ENCODE measurements around the gene HIPK3. TPM values are rescaled to one million over a fixed set of nuclear protein-coding genes. Genes with fewer than 3 reads are reported as not detected.

Gene HIPK3
- polyA plus RNA-seq, 1 donor (not counting 4 experiments of a cell fraction or from before 2014, with no cell fraction given): 37.3 TPM

DNA sequence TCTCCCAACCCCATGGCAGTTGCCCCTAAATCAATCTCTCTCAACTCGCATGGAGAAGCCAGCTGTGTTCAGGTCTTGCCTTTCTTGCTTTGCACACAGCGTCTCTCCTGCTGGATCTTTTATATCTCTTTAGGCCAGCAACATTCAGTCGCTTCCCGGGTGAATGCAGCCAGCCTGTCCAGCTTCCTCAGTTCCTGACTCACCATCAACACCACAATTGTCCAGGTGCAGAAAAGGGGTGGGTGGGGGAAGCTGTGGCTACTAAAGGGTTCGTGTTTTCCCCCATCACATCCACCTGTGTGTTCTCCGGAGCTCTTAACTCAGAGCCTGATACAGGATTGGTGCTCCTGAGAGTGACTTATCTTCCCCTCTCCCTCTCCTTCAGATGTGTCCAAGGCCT, 116.5 kb downstream of the HIPK3 start:
- dilution Hi-C loops (cut with MboI; ENCODE audit: extremely low pct_ligation_motif_present, low sequenced_read_pairs): no loop called here

DNA sequence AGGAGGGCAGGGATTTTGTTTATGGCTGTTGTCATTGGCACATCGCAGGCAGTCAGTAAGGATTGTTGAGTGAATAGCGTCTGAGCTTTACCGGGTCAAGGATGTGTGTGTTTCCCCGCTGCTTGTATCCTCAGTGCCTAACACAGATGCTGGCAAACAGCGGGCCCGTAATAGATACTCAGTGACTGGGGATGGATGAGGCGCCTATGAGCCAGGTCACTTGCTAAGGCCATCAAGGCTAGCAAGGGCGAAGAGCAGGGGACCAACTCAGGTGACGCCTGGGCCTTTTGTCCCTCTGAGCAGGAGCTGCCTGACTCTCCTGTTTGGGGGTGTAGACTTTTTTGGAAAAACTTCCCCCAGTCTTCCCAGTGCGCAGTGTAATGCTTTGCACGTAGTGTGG, 118.1 kb downstream of the HIPK3 start:
- H3K27ac ChIP-seq (ENCODE audit: control insufficient read depth, insufficient read depth, low read length): no peak overlapping the region
- dilution Hi-C loops (cut with MboI; ENCODE audit: extremely low pct_ligation_motif_present, low sequenced_read_pairs): no loop called here
- no peaks in the 10 kb centered on the region for H3K9me1 ChIP-seq (ENCODE audit: control insufficient read depth, extremely low read depth, insufficient read depth, low read length)
- no peaks in the 10 kb centered on the region for H3K9me3 ChIP-seq (ENCODE audit: control insufficient read depth, low read depth, low read length)
- H3K4me1 ChIP-seq (ENCODE audit: control insufficient read depth, extremely low read depth, insufficient read depth, low read length): peaks cover 24% of the 10 kb centered on the region
- no peaks in the 10 kb centered on the region for H3K36me3 ChIP-seq (ENCODE audit: control insufficient read depth in 2 of 2, extremely low read depth in 1 of 2, insufficient read depth in 2 of 2, low read length in 2 of 2)
- peak overlapping the region; percentile 82 for H3K4me2 ChIP-seq (ENCODE audit: control insufficient read depth, extremely low read depth, insufficient read depth, low read depth, low read length)
- DNase-seq (ENCODE audit: low read depth, low spot score): no peak
- H2AFZ ChIP-seq (ENCODE audit: control insufficient read depth, low read length): no peak overlapping the region
- TF ChIP-seq EZH2 (IDR thresholded peaks at IDR 0.05; ENCODE audit: low read length): no peak
- TF ChIP-seq, protein P1, sequence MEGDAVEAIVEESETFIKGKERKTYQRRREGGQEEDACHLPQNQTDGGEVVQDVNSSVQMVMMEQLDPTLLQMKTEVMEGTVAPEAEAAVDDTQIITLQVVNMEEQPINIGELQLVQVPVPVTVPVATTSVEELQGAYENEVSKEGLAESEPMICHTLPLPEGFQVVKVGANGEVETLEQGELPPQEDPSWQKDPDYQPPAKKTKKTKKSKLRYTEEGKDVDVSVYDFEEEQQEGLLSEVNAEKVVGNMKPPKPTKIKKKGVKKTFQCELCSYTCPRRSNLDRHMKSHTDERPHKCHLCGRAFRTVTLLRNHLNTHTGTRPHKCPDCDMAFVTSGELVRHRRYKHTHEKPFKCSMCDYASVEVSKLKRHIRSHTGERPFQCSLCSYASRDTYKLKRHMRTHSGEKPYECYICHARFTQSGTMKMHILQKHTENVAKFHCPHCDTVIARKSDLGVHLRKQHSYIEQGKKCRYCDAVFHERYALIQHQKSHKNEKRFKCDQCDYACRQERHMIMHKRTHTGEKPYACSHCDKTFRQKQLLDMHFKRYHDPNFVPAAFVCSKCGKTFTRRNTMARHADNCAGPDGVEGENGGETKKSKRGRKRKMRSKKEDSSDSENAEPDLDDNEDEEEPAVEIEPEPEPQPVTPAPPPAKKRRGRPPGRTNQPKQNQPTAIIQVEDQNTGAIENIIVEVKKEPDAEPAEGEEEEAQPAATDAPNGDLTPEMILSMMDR (optimal IDR thresholded peaks at IDR 0.05 in 1 of 3, IDR thresholded peaks at IDR 0.05 in 1 of 3, conservative IDR thresholded peaks at IDR 0.05 in 1 of 3; ENCODE audit: extremely low read depth in 1 of 3, insufficient read depth in 2 of 3, low read length in 3 of 3): no peak
- peaks cover 12% of the 10 kb centered on the region for H3K27me3 ChIP-seq (ENCODE audit: control insufficient read depth, extremely low read depth, insufficient read depth, low read length)
- FAIRE-seq: no peak
- H3K79me2 ChIP-seq (ENCODE audit: control insufficient read depth, insufficient read depth, low read length): peaks cover 8% of the 10 kb centered on the region
- peak overlapping the region; percentile 40 to 67 (median 66) for H3K4me3 ChIP-seq (ENCODE audit: control insufficient read depth in 2 of 3, extremely low read depth in 1 of 3, insufficient read depth in 2 of 3, low read depth in 1 of 3, low read length in 3 of 3)
- H4K20me1 ChIP-seq (ENCODE audit: control insufficient read depth, extremely low read depth, insufficient read depth, low read length): no peaks in the 10 kb centered on the region
- H3K9ac ChIP-seq (ENCODE audit: control insufficient read depth, extremely low read depth, insufficient read depth, low read length): no peak overlapping the region

More for the DNA sequence above, 116.5 kb downstream of the HIPK3 start:
- H3K4me3 ChIP-seq (ENCODE audit: control insufficient read depth in 2 of 3, extremely low read depth in 1 of 3, insufficient read depth in 2 of 3, low read depth in 1 of 3, low read length in 3 of 3): no peak overlapping the region
- no peak for DNase-seq (ENCODE audit: low read depth, low spot score)
- H4K20me1 ChIP-seq (ENCODE audit: control insufficient read depth, extremely low read depth, insufficient read depth, low read length): no peaks in the 10 kb centered on the region
- peaks cover 24% of the 10 kb centered on the region for H3K4me1 ChIP-seq (ENCODE audit: control insufficient read depth, extremely low read depth, insufficient read depth, low read length)
- H3K27ac ChIP-seq (ENCODE audit: control insufficient read depth, insufficient read depth, low read length): no peak overlapping the region
- H3K9me1 ChIP-seq (ENCODE audit: control insufficient read depth, extremely low read depth, insufficient read depth, low read length): no peaks in the 10 kb centered on the region
- TF ChIP-seq, protein P1 (optimal IDR thresholded peaks at IDR 0.05 in 1 of 3, IDR thresholded peaks at IDR 0.05 in 1 of 3, conservative IDR thresholded peaks at IDR 0.05 in 1 of 3; ENCODE audit: extremely low read depth in 1 of 3, insufficient read depth in 2 of 3, low read length in 3 of 3): no peak
- no peak for TF ChIP-seq EZH2 (IDR thresholded peaks at IDR 0.05; ENCODE audit: low read length)
- H3K4me2 ChIP-seq (ENCODE audit: control insufficient read depth, extremely low read depth, insufficient read depth, low read depth, low read length): no peak overlapping the region
- FAIRE-seq: no peak
- no peaks in the 10 kb centered on the region for H3K36me3 ChIP-seq (ENCODE audit: control insufficient read depth in 2 of 2, extremely low read depth in 1 of 2, insufficient read depth in 2 of 2, low read length in 2 of 2)
- no peaks in the 10 kb centered on the region for H3K9me3 ChIP-seq (ENCODE audit: control insufficient read depth, low read depth, low read length)
- no peak overlapping the region for H3K9ac ChIP-seq (ENCODE audit: control insufficient read depth, extremely low read depth, insufficient read depth, low read length)
- H3K79me2 ChIP-seq (ENCODE audit: control insufficient read depth, insufficient read depth, low read length): peaks cover 3% of the 10 kb centered on the region
- peaks cover 8% of the 10 kb centered on the region for H3K27me3 ChIP-seq (ENCODE audit: control insufficient read depth, extremely low read depth, insufficient read depth, low read length)
- no peak overlapping the region for H2AFZ ChIP-seq (ENCODE audit: control insufficient read depth, low read length)

Measured in keratinocyte (primary cell).